Upper lobe of left lung (tissue), 6 donors: Measurements from ENCODE around the gene VAV2. TPM values are rescaled to one million over a fixed set of nuclear protein-coding genes. Genes with fewer than 3 reads are reported as not detected.

Source experiments
- ATAC-seq, 2 donors: fragments of 200-7000 bp; cut with Tn5 transposase; one replicate each; pipeline ENCODE4 v1.9.1; 2022; ENCODE audit warnings: mild to moderate bottlenecking in 2 of 2, moderate library complexity in 2 of 2; ENCODE audit not compliant: low FRiP score in 2 of 2
- DNase-seq, 2 donors: peaks; one replicate each; pipeline ENCODE4 v3.0.0-alpha.2; 2019 to 2020
- H3K27ac ChIP-seq, 4 donors: fragments of 200-600 bp; sonication (generic); one replicate each; pipeline ENCODE4 v1.5.1; 2016 to 2019
- H3K27me3 ChIP-seq, 4 donors: fragments of 200-600 bp; sonication (generic); one replicate each; pipeline ENCODE4 v1.5.1; 2017 to 2019
- H3K36me3 ChIP-seq, 4 donors: fragments of 200-600 bp; sonication (generic); one replicate each; pipeline ENCODE4 v1.5.1; 2016 to 2019
- H3K4me1 ChIP-seq, 4 donors: fragments of 200-600 bp; sonication (generic); one replicate each; pipeline ENCODE4 v1.5.1; 2018 to 2019
- H3K4me3 ChIP-seq, 4 donors: fragments of 200-600 bp; sonication (generic); one replicate each; pipeline ENCODE4 v1.5.1; 2017 to 2019; ENCODE audit warnings: mild to moderate bottlenecking in 2 of 4, moderate library complexity in 1 of 4
- H3K9me3 ChIP-seq, 4 donors: fragments of 200-600 bp; sonication (generic); one replicate each; pipeline ENCODE4 v1.5.1; 2018 to 2019
- EP300 ChIP-seq, 4 donors: sonication (generic); formaldehyde crosslinking; IDR thresholded peaks; one replicate each; pipeline ENCODE4 v1.5.1; 2017; ENCODE audit warnings: antibody characterized with exemption in 4 of 4, control low read depth in 2 of 4
- POLR2A ChIP-seq, 4 donors: fragments of 450-650 bp; IDR thresholded peaks; one replicate each; pipeline ENCODE4 v1.5.1; 2016 to 2017; ENCODE audit warnings: antibody characterized with exemption in 4 of 4, mild to moderate bottlenecking in 2 of 4
- POLR2AphosphoS5 ChIP-seq, 2 donors: sonication (generic); formaldehyde crosslinking; IDR thresholded peaks; one replicate each; pipeline ENCODE4 v1.5.1; 2017; ENCODE audit warnings: antibody characterized with exemption in 2 of 2
- WGBS, 2 donors: methylation state at CpG; one replicate each; pipeline ENCODE4 v1.1.5; 2017 to 2018; 5-methylcytosine and 5-hydroxymethylcytosine counted together
- total RNA-seq, 6 donors: library from RNA; depleted of rRNA in 4 of 6; stranded (reverse); fragments of >200 nt in 4 of 6; gene quantifications; one replicate each; pipeline versions ENCODE4 v1.1.0 to v1.2.1, GENCODE V29; 2016 to 2021
- TF ChIP-seq, protein P1 (sequence below), 6 experiments: fragments of 450-650 bp in 4 of 6; fragments of 200-600 bp in 2 of 6; sonication (generic) in 2 of 6; IDR thresholded peaks; one replicate each; pipeline ENCODE4 v1.5.1; 2016 to 2019; ENCODE audit warnings: antibody characterized with exemption in 6 of 6
- donor health status: DM: no; HTN: no; CAD: no; lungs with moderate emphysema.
- donor health status: DM: no; HTN: yes; CAD: no; lungs with severe emphysema.

The VAV2 gene
- total RNA-seq, 6 donors from 2014 or later: 12.0 to 38.8 (median 22.0) TPM

DNA sequence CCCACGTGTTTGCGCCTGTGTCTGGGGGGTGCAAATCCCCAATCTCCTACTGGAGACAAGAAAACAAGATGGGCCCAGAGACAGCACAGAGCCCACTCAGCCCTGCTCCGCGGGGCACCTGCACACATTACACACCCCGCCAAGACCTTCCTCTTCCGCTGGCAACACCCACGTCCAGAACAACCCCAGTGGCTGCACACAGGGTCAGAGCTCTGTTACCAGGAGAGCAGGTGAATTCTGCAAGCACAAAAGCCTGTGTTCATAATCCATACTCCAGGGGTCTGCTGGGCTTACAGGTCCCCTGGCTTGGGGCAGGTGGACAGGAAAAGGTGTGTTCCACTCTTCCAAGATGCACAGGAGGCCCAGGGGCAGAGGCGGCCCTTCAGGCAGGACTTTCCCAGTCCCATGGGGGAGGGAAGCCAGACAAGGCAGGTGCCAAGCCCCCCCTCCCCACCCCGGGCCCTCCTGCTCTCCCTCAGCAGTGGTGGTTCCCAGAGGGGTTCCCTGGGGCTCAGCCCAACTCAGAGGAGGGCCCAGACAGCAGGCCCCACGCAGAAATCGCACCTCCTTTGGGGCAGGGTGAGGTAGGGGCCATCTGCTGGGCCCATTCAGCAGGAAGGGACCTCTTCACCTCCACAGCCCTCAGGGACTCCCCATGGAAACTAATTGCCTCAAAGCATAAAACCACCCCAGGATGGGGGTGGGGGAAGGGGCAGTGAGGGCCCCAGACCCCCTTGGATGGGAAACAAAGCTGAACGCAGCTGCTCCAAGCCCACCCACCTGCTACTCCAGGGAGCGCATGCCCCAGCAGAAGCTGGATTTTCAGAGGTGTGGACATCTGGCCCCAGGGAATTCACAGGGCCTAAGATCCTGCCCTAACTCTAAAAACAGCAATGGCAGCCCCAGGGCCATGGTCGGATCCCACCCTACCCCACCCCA is 105.3 kb downstream of the VAV2 start:
- H3K27me3 ChIP-seq: no peaks in the 10 kb centered on the region
- ATAC-seq (no peak), DNase-seq (no peak)
- H3K27ac ChIP-seq: no peak overlapping the region
- peaks cover 0 to 5% (median 4%) of the 10 kb centered on the region in 4 donors for H3K4me1 ChIP-seq
- H3K36me3 ChIP-seq: no peaks in the 10 kb centered on the region
- H3K4me3 ChIP-seq: no peak overlapping the region
- H3K9me3 ChIP-seq: no peaks in the 10 kb centered on the region
- TF ChIP-seq POLR2AphosphoS5 (IDR thresholded peaks at IDR 0.05) (no peak), EP300 (IDR thresholded peaks at IDR 0.05) (no peak)
- 88 to 100% methylated on average over 6 to 14 of the region's 14 CpGs for WGBS, 2 donors

DNA sequence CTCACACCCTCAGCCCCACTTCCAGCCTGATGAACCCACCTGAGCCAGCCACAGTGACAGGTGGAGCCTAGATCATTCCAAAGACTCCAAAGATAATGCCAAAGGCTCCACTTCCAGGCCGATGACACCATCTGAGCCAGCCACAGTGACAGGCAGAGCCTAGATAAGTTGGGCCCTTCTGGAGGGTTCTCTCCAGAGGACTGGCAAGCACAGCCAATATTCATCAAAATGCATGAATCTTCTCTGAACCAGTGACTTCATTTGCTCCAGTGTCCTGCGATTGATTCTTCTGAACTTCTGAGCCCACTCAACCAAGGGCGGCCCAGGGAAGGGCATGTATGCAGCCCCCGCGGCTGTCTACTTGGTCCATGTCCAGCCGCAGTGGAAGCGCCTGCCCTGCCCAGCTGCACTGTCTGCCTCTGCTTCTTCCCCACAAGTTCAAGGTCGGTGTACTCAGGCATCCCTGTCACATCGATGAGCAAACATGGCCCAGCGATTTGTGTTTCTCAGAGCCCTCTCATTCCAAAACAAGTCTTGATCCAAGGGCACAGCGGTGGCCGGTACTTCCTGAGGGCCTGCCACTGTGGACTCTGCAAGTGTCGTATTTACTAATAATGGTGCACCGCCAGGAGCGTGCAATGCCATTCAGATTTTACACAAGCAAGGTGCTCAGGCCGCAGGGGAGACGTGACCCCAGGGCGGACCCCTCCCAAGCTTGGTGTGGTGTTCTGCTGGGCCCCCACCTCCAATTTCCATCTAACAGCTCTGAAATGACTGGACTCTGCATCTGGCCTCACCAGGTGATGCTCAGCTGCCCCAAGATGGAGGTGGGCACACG is 107.0 kb downstream of the VAV2 start:
- Histone ChIP-seq H3K9me3 (no peaks in the 10 kb centered on the region), H3K27ac (no peak overlapping the region), H3K4me3 (no peak overlapping the region), H3K36me3 (no peaks in the 10 kb centered on the region), H3K4me1 (peaks cover 0 to 16% (median 6%) of the 10 kb centered on the region in 4 donors), H3K27me3 (no peaks in the 10 kb centered on the region)
- TF ChIP-seq POLR2AphosphoS5 (IDR thresholded peaks at IDR 0.05): no peak
- TF ChIP-seq EP300 (IDR thresholded peaks at IDR 0.05): no peak
- TF ChIP-seq POLR2A (IDR thresholded peaks at IDR 0.05): no peak
- TF ChIP-seq, protein P1, sequence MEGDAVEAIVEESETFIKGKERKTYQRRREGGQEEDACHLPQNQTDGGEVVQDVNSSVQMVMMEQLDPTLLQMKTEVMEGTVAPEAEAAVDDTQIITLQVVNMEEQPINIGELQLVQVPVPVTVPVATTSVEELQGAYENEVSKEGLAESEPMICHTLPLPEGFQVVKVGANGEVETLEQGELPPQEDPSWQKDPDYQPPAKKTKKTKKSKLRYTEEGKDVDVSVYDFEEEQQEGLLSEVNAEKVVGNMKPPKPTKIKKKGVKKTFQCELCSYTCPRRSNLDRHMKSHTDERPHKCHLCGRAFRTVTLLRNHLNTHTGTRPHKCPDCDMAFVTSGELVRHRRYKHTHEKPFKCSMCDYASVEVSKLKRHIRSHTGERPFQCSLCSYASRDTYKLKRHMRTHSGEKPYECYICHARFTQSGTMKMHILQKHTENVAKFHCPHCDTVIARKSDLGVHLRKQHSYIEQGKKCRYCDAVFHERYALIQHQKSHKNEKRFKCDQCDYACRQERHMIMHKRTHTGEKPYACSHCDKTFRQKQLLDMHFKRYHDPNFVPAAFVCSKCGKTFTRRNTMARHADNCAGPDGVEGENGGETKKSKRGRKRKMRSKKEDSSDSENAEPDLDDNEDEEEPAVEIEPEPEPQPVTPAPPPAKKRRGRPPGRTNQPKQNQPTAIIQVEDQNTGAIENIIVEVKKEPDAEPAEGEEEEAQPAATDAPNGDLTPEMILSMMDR (IDR thresholded peaks at IDR 0.05): no peak
- ATAC-seq: no peak
- DNase-seq: no peak
- WGBS, 2 donors: 86 to 93% methylated on average over 14 to 19 of the region's 19 CpGs

DNA sequence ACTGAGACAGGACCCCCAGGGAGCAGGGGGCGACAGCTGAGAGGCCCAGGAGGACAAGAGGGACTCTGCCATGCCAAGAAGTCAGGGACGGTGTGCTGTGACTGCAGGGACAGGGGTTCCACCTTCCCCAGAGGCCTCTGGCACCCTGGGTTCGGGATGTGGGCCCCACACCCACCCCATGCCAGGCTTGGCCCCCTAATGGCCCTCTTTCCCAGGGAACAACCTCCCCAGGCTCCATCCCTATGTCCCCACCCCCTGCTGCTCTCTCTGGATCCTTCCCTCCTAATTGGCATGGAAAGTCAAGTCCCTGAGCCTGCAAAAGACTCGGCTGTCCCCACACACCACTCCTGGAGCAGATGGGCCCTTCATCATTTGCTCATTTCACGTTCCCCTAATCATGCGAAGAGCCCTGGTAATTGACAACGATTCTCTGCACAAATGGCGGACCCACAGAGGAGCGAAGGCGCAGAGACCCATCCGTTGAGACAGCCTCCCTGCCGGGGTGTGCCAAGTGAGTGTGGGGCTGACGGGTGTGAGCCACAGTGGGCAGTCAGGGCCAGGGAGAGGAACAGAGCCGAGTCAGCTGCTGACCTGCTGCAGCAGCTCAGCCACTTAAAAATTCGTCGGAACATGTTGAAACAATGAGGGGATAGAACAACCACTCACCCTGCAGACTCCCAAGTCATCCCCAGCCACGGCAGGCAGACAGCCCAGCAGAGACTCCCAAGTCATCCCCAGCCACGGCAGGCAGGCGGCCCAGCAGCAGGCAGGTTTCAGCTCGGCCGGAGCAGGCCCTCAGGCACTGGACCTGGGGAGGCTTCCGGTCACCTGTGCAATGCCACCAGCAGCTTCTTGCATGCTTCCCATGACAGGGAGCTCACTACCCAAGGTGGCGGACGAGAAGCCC is 109.0 kb downstream of the VAV2 start:
- no peak overlapping the region for H3K4me3 ChIP-seq
- H3K9me3 ChIP-seq: no peaks in the 10 kb centered on the region
- no peak for DNase-seq
- no peaks in the 10 kb centered on the region for H3K27me3 ChIP-seq
- whole genome bisulfite sequencing, 2 donors: 82 to 91% methylated on average over 22 to 24 of the region's 24 CpGs
- peaks cover 0 to 16% (median 6%) of the 10 kb centered on the region in 4 donors for H3K4me1 ChIP-seq
- TF ChIP-seq POLR2AphosphoS5 (IDR thresholded peaks at IDR 0.05): no peak
- TF ChIP-seq, protein P1 (IDR thresholded peaks at IDR 0.05): no peak
- TF ChIP-seq POLR2A (IDR thresholded peaks at IDR 0.05): no peak
- no peak for TF ChIP-seq EP300 (IDR thresholded peaks at IDR 0.05)
- no peak for ATAC-seq
- H3K27ac ChIP-seq: peak overlapping the region in 1 of 4 donors; percentile 20
- no peaks in the 10 kb centered on the region for H3K36me3 ChIP-seq

DNA sequence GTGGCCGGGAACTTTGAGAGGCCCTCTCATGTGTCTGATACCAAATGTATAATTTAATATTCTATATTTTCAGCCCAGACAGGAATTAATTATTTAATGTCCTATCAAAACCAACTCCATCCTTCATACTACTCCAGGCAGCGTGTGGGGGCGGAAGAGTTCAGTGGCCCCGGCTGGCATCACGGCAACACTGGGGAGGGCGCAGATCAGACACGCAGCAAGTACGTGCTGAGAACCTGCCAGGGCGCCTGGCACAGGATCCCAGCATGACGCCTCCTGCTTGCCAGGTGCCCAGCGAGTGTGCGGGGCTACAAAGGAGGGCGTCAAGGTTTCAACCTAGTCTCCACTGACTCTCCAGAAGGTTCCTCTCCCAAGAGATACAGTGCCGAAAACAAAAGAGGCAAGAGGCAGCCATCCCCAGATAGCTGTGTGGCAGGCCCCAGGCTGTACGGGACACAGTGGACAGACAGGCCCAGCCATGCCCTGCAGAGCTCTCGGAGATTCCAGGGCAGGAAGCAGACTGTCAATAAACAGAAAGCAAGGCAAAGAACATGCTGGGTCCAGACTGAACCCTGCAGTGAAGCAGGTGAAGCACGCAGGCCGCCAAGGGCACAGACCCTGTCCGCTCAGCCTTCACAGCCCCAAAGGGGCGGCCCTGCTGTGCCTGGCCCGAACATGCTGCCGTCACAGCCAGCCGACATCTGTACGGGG is 110.3 kb downstream of the VAV2 start:
- no peak for DNase-seq
- H3K27me3 ChIP-seq: no peaks in the 10 kb centered on the region
- ATAC-seq: peak in 1 of 2 donors; percentile 2
- H3K4me1 ChIP-seq: peaks cover 0 to 16% (median 6%) of the 10 kb centered on the region in 4 donors
- TF ChIP-seq POLR2A (IDR thresholded peaks at IDR 0.05): no peak
- no peak for TF ChIP-seq POLR2AphosphoS5 (IDR thresholded peaks at IDR 0.05)
- TF ChIP-seq EP300 (IDR thresholded peaks at IDR 0.05): no peak
- TF ChIP-seq, protein P1 (IDR thresholded peaks at IDR 0.05): no peak
- H3K9me3 ChIP-seq: no peaks in the 10 kb centered on the region
- peak overlapping the region in 2 of 4 donors; percentile 20 to 47 for H3K27ac ChIP-seq
- no peak overlapping the region for H3K4me3 ChIP-seq
- H3K36me3 ChIP-seq: no peaks in the 10 kb centered on the region
- WGBS, 2 donors: 79 to 81% methylated on average over 20 to 24 of the region's 24 CpGs
